GM23338 (cell line): Measurements from ENCODE around the gene CPD. TPM values are rescaled to one million over a fixed set of nuclear protein-coding genes. Genes with fewer than 3 reads are reported as not detected.

Experiments
- ATAC-seq: fragments of 200-7000 bp; cut with Tn5 transposase; 3 replicates; pipeline ENCODE4 v1.9.1; 2020
- DNase-seq: peaks from one replicate; pipeline ENCODE4 v3.0.0-alpha.2; 2015; ENCODE audit warnings: low spot score
- H2AFZ ChIP-seq: fragments of 200-600 bp; sonication (generic); 2 replicates; pipeline ENCODE4 v1.8.0; 2016; ENCODE audit warnings: antibody characterized with exemption, mild to moderate bottlenecking, moderate library complexity
- H3F3A ChIP-seq: fragments of 200-600 bp; sonication (generic); replicated peaks from 2 replicates; pipeline ENCODE4 v1.8.0; 2017; ENCODE audit warnings: antibody characterized with exemption, mixed run types, low read depth
- H3K27ac ChIP-seq: fragments of 200-600 bp; sonication (generic); 2 replicates; pipeline ENCODE4 v1.6.1; 2016; ENCODE audit warnings: low read depth
- H3K27me3 ChIP-seq: fragments of 200-600 bp; sonication (generic); 2 replicates; pipeline ENCODE4 v1.8.0; 2016; ENCODE audit warnings: mild to moderate bottlenecking, mixed run types, moderate library complexity; ENCODE audit not compliant: insufficient read depth
- H3K36me3 ChIP-seq: fragments of 200-600 bp; sonication (generic); 2 replicates; pipeline ENCODE4 v1.8.0; 2016; ENCODE audit warnings: mild to moderate bottlenecking; ENCODE audit not compliant: insufficient read depth
- H3K4me1 ChIP-seq: fragments of 200-600 bp; sonication (generic); 2 replicates; pipeline ENCODE4 v1.8.0; 2016; ENCODE audit warnings: mild to moderate bottlenecking, moderate library complexity; ENCODE audit not compliant: insufficient read depth
- H3K4me2 ChIP-seq: fragments of 200-600 bp; sonication (generic); 2 replicates; pipeline ENCODE4 v1.7.1; 2017; ENCODE audit warnings: mixed run types
- H3K4me3 ChIP-seq: fragments of 200-600 bp; sonication (generic); 2 replicates; pipeline ENCODE4 v1.6.1; 2016; ENCODE audit warnings: mixed run types
- H3K79me2 ChIP-seq: fragments of 200-600 bp; sonication (generic); replicated peaks from 2 replicates; pipeline ENCODE4 v1.8.0; 2017; ENCODE audit warnings: mild to moderate bottlenecking; ENCODE audit not compliant: insufficient read depth
- H3K9me2 ChIP-seq: fragments of 200-600 bp; sonication (generic); 2 replicates; pipeline ENCODE4 v1.8.0; 2017; ENCODE audit not compliant: insufficient read depth
- H4K20me1 ChIP-seq: fragments of 200-600 bp; sonication (generic); replicated peaks from 2 replicates; pipeline ENCODE4 v1.8.0; 2017; ENCODE audit warnings: mild to moderate bottlenecking; ENCODE audit not compliant: insufficient read depth
- H3K27ac Mint-ChIP-seq: 2 replicates; pipeline ENCODE4 v1.8.0; 2020; ENCODE audit warnings: inconsistent platforms, mild to moderate bottlenecking, moderate library complexity, mixed read lengths
- H3K27me3 Mint-ChIP-seq: 3 replicates; pipeline ENCODE4 v1.8.0; 2022; ENCODE audit warnings: low read depth, mild to moderate bottlenecking, moderate library complexity, mixed read lengths, inconsistent platforms; ENCODE audit not compliant: insufficient read depth, poor library complexity
- H3K36me3 Mint-ChIP-seq: 3 replicates; pipeline ENCODE4 v1.8.0; 2021; ENCODE audit warnings: low read depth, mild to moderate bottlenecking, inconsistent platforms, moderate library complexity, mixed read lengths
- H3K4me1 Mint-ChIP-seq: 3 replicates; pipeline ENCODE4 v1.8.0; 2020; ENCODE audit warnings: mild to moderate bottlenecking, inconsistent platforms, mixed read lengths
- H3K4me3 Mint-ChIP-seq: 3 replicates; pipeline ENCODE4 v1.8.0; 2021; ENCODE audit warnings: moderate library complexity, mild to moderate bottlenecking, inconsistent platforms, mixed read lengths
- H3K9me3 Mint-ChIP-seq: 3 replicates; pipeline ENCODE4 v1.8.0; 2020; ENCODE audit warnings: moderate library complexity, mild to moderate bottlenecking, inconsistent platforms, mixed read lengths
- CREB1 ChIP-seq: fragments of 250-450 bp; sonication (Bioruptor Pico); IDR thresholded peaks from 2 replicates; pipeline ENCODE4 v1.5.0; 2020; ENCODE audit warnings: low read depth, mild to moderate bottlenecking, moderate library complexity
- EZH2 ChIP-seq: fragments of 200-600 bp; sonication (generic); IDR thresholded peaks from one replicate; pipeline ENCODE4 v1.8.0; 2017; ENCODE audit warnings: antibody characterized with exemption, mild to moderate bottlenecking, low read depth; ENCODE audit not compliant: unreplicated experiment
- EZH2phosphoT487 ChIP-seq: fragments of 200-600 bp; sonication (generic); IDR thresholded peaks from one replicate; pipeline ENCODE4 v1.8.1; 2018; ENCODE audit warnings: antibody characterized with exemption; ENCODE audit not compliant: unreplicated experiment
- NANOG ChIP-seq: IDR thresholded peaks from 2 replicates; pipeline ENCODE4 v1.6.1; 2016; ENCODE audit warnings: antibody characterized with exemption, borderline replicate concordance
- POLR2AphosphoS5 ChIP-seq: IDR thresholded peaks from 2 replicates; pipeline ENCODE4 v1.6.1; 2016; ENCODE audit warnings: antibody characterized with exemption, low read depth
- REST ChIP-seq: IDR thresholded peaks from one replicate; pipeline ENCODE4 v1.6.1; 2018; ENCODE audit warnings: antibody characterized with exemption; ENCODE audit not compliant: unreplicated experiment
- STAT1 ChIP-seq: IDR thresholded peaks from one replicate; pipeline ENCODE4 v1.6.1; 2016; ENCODE audit warnings: antibody characterized with exemption; ENCODE audit not compliant: unreplicated experiment
- ZNF114 ChIP-seq: fragments of 250-450 bp; sonication (Bioruptor Pico); IDR thresholded peaks from 2 replicates; pipeline ENCODE4 v1.5.0; 2020; ENCODE audit warnings: mild to moderate bottlenecking, moderate library complexity
- polyA plus RNA-seq: library from polyadenylated mRNA; unstranded; fragments of >200 nt; fragmentation: Nextera tagmentation; extraction: Ambion mirVana; gene quantifications from 2 replicates; pipeline ENCODE4 v1.2.1, GENCODE V29; 2016
- total RNA-seq: library from RNA; depleted of rRNA; stranded (reverse); fragments of >200 nt; shearing (Covaris generic); gene quantifications from 2 replicates; pipeline ENCODE4 v1.2.3, GENCODE V29; 2014
- TF ChIP-seq, protein P1 (sequence below), 2 experiments: fragments of 200-600 bp in 1 of 2; sonication (generic) in 1 of 2; conservative IDR thresholded peaks; 2 replicates each; pipeline versions ENCODE4 v1.5.1 to v1.6.1; 2016 to 2017; ENCODE audit warnings: antibody characterized with exemption in 2 of 2, low read depth in 2 of 2, mild to moderate bottlenecking in 2 of 2, moderate library complexity in 1 of 2

The CPD gene
- total and polyA plus RNA-seq, 2 experiments from 2014 or later: 6.2 to 57.8 TPM

DNA sequence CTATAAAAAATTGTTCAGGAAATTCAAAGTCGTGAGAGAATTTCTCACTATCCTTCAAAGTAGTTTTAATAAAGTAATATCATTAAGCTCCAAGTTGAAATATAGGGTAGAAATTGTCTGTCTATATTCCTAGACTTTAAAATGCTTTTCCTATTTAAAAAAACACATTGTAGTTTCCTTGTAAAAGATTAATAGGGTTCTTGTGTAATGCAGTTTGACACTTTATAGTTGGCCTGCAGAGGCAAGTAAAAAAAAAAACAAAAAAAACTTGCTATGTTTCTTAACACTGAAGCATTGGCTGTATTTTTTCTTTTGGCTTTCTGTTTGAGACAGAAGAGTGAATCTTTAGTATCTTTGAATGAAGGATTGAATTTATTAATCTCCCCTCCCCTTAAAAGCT, 17.4 kb downstream of the CPD start:
- H3K27ac Mint-ChIP-seq: no peak overlapping the region
- no peaks in the 10 kb centered on the region for H3K9me2 ChIP-seq
- no peak overlapping the region for H2AFZ ChIP-seq
- H3K79me2 ChIP-seq: no peaks in the 10 kb centered on the region; the same call in 1 of the 2 replicates
- H3K36me3 Mint-ChIP-seq: no peaks in the 10 kb centered on the region
- no peak overlapping the region for H3K4me3 Mint-ChIP-seq
- ATAC-seq: no peak
- H3K36me3 ChIP-seq: no peaks in the 10 kb centered on the region
- H4K20me1 ChIP-seq: no peaks in the 10 kb centered on the region; the same call in 1 of the 2 replicates
- no peak for DNase-seq
- no peaks in the 10 kb centered on the region for H3K4me1 ChIP-seq
- no peaks in the 10 kb centered on the region for H3K9me3 Mint-ChIP-seq
- TF ChIP-seq REST (no peak), CREB1 (CRISPR knock-in tag) (no peak)
- TF ChIP-seq, protein P1, sequence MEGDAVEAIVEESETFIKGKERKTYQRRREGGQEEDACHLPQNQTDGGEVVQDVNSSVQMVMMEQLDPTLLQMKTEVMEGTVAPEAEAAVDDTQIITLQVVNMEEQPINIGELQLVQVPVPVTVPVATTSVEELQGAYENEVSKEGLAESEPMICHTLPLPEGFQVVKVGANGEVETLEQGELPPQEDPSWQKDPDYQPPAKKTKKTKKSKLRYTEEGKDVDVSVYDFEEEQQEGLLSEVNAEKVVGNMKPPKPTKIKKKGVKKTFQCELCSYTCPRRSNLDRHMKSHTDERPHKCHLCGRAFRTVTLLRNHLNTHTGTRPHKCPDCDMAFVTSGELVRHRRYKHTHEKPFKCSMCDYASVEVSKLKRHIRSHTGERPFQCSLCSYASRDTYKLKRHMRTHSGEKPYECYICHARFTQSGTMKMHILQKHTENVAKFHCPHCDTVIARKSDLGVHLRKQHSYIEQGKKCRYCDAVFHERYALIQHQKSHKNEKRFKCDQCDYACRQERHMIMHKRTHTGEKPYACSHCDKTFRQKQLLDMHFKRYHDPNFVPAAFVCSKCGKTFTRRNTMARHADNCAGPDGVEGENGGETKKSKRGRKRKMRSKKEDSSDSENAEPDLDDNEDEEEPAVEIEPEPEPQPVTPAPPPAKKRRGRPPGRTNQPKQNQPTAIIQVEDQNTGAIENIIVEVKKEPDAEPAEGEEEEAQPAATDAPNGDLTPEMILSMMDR (conservative IDR thresholded peaks at IDR 0.05; ENCODE audit: low read depth in 2 of 2): no peak
- H3K27me3 Mint-ChIP-seq: peaks cover 1% of the 10 kb centered on the region
- H3K4me2 ChIP-seq: no peak overlapping the region
- H3K4me3 ChIP-seq: no peak overlapping the region
- H3K27ac ChIP-seq: no peak overlapping the region
- no peaks in the 10 kb centered on the region for H3F3A ChIP-seq
- H3K4me1 Mint-ChIP-seq: no peaks in the 10 kb centered on the region
- H3K27me3 ChIP-seq: no peaks in the 10 kb centered on the region

- no peaks in the 10 kb centered on the region for H3K4me1 ChIP-seq
- H3K27ac ChIP-seq: no peak overlapping the region
- Mint-ChIP-seq H3K27me3 (peaks cover 4% of the 10 kb centered on the region), H3K4me3 (no peak overlapping the region), H3K4me1 (no peaks in the 10 kb centered on the region), H3K27ac (no peak overlapping the region), H3K36me3 (no peaks in the 10 kb centered on the region), H3K9me3 (no peaks in the 10 kb centered on the region)
- no peak overlapping the region for H3K4me2 ChIP-seq
- no peaks in the 10 kb centered on the region; the same call in 1 of the 2 replicates for H3K79me2 ChIP-seq
- no peak for DNase-seq
- H3K9me2 ChIP-seq: no peaks in the 10 kb centered on the region
- no peak for ATAC-seq
- H3K4me3 ChIP-seq: no peak overlapping the region
- no peak for TF ChIP-seq NANOG
- TF ChIP-seq EZH2phosphoT487: no peak
- no peak for TF ChIP-seq EZH2
- no peak for TF ChIP-seq REST
- TF ChIP-seq ZNF114 (CRISPR knock-in tag): no peak
- no peak for TF ChIP-seq POLR2AphosphoS5
- TF ChIP-seq STAT1: no peak
- H2AFZ ChIP-seq: no peak overlapping the region
- no peaks in the 10 kb centered on the region; the same call in 1 of the 2 replicates for H4K20me1 ChIP-seq
- H3K36me3 ChIP-seq: no peaks in the 10 kb centered on the region
- H3F3A ChIP-seq: no peaks in the 10 kb centered on the region
- H3K27me3 ChIP-seq: no peaks in the 10 kb centered on the region
Observed at GRCh38 chr17:30396612-30397011, 17.9 kb downstream of the CPD start.
